Coronary artery (tissue), 2 donors: ENCODE measurements around the gene OXSR1.

Experiments
- DNase-seq: peaks from one replicate; pipeline ENCODE4 v3.0.0-alpha.2; 2017; ENCODE audit warnings: low spot score
- H3K27ac ChIP-seq, 2 donors: fragments of 200-600 bp; sonication (generic); one replicate each; pipeline ENCODE4 v1.5.1; 2016 to 2019
- H3K4me3 ChIP-seq: fragments of 200-600 bp; sonication (generic); 2 replicates; pipeline ENCODE4 v1.5.1; 2016; ENCODE audit warnings: mild to moderate bottlenecking, moderate library complexity
- TF ChIP-seq, protein P1 (sequence below): fragments of 200-600 bp; sonication (generic); IDR thresholded peaks from one replicate; pipeline ENCODE4 v1.5.1; 2019; ENCODE audit warnings: antibody characterized with exemption

OXSR1 gene

DNA sequence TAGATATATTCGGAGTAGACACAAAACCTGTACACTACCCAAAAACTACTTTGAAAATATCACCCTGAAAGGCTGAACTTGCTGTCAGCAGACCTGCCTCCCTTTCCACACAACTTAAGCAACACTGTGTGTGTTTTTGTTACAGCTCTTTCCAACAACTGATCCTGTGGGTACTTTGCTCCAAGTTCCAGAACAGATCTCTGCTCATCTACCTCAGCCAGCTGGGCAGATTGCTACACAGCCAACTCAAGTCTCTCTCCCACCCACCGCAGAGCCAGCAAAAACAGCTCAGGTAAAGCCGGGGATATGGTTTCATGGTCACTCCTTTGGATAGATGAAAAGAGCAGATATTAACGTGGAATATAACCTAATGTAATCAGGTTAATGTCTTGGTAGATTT lies 80.6 kb downstream of the OXSR1 start:
- no peak for DNase-seq
- H3K27ac ChIP-seq: no peak overlapping the region
- TF ChIP-seq, protein P1, sequence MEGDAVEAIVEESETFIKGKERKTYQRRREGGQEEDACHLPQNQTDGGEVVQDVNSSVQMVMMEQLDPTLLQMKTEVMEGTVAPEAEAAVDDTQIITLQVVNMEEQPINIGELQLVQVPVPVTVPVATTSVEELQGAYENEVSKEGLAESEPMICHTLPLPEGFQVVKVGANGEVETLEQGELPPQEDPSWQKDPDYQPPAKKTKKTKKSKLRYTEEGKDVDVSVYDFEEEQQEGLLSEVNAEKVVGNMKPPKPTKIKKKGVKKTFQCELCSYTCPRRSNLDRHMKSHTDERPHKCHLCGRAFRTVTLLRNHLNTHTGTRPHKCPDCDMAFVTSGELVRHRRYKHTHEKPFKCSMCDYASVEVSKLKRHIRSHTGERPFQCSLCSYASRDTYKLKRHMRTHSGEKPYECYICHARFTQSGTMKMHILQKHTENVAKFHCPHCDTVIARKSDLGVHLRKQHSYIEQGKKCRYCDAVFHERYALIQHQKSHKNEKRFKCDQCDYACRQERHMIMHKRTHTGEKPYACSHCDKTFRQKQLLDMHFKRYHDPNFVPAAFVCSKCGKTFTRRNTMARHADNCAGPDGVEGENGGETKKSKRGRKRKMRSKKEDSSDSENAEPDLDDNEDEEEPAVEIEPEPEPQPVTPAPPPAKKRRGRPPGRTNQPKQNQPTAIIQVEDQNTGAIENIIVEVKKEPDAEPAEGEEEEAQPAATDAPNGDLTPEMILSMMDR: no peak

DNA sequence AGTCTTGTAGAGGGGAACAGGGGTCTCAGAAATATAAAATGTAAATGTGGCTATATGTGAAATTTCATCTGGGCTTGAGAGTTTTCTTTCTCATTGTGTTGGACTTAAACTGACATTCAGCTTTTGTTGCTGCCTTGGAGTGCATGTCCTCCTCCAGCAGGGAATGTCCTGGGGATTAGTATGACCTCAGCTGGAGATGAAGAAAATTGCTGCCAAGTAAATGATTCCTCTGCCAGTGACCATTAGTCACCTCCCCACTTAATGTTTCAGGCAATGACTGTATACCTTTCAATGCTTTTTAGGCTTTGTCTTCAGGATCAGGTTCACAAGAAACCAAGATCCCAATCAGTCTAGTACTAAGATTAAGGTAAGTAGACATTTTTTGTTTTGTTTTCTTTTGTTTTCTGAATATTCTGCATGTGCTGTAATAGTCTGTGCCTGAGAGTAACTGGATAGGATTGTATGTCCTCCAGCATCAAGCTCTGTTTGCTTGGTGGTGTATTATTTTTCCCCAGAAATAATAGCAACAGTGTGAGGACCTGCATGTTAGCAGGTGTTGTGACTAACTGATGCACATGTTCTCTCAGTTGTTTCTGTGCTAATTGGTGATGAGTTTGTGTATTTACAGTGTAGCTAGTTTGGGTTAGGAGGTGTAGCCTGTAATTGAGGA lies 82.2 kb downstream of the OXSR1 start:
- no peak overlapping the region for H3K4me3 ChIP-seq
- no peak for DNase-seq
- no peak overlapping the region for H3K27ac ChIP-seq
- TF ChIP-seq, protein P1: no peak

More for the DNA sequence above, 80.6 kb downstream of the OXSR1 start:
- no peak overlapping the region for H3K4me3 ChIP-seq

GRCh38 chr3:38250198-38250597 lies 84.9 kb downstream of the OXSR1 start:
- TF ChIP-seq, protein P1: no peak
- H3K4me3 ChIP-seq: no peak overlapping the region
- no peak for DNase-seq

DNA sequence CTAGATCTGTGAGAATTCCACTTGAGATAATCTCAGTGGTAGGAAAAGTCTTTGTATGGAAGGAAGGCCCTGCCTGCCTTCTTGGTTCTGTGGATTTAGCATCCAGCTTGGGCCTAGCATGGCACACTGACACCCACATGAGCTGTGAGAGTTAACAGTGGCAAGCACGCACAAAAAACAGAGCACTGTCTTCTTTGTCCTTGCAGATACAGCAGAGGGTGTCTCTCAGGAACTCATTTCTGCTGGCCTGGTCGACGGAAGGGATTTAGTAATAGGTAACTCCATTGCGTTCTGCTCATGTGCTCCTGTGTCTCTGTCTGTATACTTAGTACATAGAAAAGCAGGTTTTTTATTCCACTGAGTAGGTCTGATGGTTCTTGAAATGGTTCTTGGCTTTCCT lies 85.9 kb downstream of the OXSR1 start:
- H3K4me3 ChIP-seq: no peak overlapping the region
- no peak for DNase-seq
- TF ChIP-seq, protein P1: no peak
- no peak overlapping the region for H3K27ac ChIP-seq

More at GRCh38 chr3:38250198-38250597, 84.9 kb downstream of the OXSR1 start:
- no peak overlapping the region for H3K27ac ChIP-seq

- Histone ChIP-seq H3K4me3 (no peak overlapping the region), H3K27ac (no peak overlapping the region)
- no peak for DNase-seq
- TF ChIP-seq, protein P1: no peak
Observed at GRCh38 chr3:38253704-38254103, 88.4 kb downstream of the OXSR1 start.

DNA sequence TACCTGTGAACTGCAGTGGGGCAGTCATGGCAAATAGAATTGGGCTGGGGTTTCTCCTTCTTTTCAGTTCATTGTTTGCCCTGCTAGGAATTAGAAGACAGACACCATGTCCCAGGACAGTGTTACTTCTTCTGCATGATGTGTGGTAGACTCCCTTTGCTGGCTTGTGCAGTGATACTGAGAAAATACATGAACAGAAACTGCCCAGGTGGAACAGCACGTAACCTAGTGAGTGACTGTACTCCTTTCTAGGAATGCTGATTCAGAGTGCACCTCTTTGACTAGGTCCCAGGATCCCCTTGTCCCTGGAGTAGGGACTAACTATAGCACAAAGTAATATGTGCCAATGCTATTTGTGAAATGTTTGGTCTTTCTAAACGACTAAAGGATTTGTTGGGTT lies 89.5 kb downstream of the OXSR1 start:
- TF ChIP-seq, protein P1: no peak
- H3K27ac ChIP-seq: no peak overlapping the region
- DNase-seq: no peak
- H3K4me3 ChIP-seq: no peak overlapping the region

DNA sequence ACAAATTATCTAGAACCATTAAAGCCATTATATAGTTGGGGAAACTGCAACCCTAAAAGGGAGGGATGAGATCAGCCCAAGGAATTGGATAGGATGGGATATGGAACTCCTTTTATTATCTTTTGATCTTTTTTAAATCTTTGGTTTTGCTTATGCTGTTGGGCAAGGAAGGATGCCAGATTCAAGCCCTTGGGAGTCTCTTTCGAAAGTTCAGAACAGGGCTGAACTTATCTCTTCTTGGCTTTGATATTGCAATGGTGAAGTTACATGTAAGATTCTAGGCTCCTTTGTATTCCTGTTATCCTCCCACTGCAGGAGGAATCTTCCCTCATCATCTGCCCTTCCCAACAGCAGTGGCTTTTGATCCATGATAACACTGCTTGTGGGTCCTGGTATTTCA lies 90.3 kb downstream of the OXSR1 start:
- no peak overlapping the region for H3K27ac ChIP-seq
- no peak for DNase-seq
- H3K4me3 ChIP-seq: no peak overlapping the region
- TF ChIP-seq, protein P1: no peak
